Epithelial cell of proximal tubule (primary cell): ENCODE measurements around the gene MN1. TPM values are rescaled to one million over a fixed set of nuclear protein-coding genes. Genes with fewer than 3 reads are reported as not detected.

Source experiments
- DNase-seq: peaks from one replicate; pipeline ENCODE4 v3.0.0-alpha.2; 2011; ENCODE audit warnings: low read depth
- H3K4me3 ChIP-seq: 2 replicates; pipeline ENCODE4 v1.5.1; 2011; ENCODE audit warnings: low read depth, mild to moderate bottlenecking, low read length
- total RNA-seq: library from RNA; depleted of rRNA; stranded (reverse); fragments of >200 nt; gene quantifications from 2 replicates; pipeline ENCODE4 v1.2.3, GENCODE V29; 2015
- TF ChIP-seq, protein P1 (sequence below): conservative IDR thresholded peaks from 2 replicates; pipeline ENCODE4 v1.5.1; 2012; ENCODE audit warnings: low read depth, mild to moderate bottlenecking, low read length

Gene MN1
- total RNA-seq, 1 donor from 2014 or later: 0.06 TPM

DNA sequence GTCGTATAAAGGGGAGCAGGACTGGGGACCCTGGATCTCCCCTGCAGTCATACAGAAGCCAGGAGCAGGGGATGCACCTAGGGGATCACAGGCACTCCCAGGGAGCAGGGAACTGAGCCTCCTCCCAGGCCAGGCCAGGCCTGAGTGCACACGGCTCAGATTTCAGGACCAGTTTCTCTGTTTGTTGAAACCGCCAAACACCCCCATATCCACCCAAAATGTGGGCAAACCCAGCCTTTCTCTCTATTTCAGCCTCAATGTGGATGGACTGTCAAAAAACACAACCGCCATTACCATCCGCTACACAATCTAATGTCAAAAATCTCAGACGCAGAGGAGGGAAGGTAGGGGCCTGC lies 17.5 kb downstream of the MN1 start:
- H3K4me3 ChIP-seq: no peak overlapping the region
- TF ChIP-seq, protein P1, sequence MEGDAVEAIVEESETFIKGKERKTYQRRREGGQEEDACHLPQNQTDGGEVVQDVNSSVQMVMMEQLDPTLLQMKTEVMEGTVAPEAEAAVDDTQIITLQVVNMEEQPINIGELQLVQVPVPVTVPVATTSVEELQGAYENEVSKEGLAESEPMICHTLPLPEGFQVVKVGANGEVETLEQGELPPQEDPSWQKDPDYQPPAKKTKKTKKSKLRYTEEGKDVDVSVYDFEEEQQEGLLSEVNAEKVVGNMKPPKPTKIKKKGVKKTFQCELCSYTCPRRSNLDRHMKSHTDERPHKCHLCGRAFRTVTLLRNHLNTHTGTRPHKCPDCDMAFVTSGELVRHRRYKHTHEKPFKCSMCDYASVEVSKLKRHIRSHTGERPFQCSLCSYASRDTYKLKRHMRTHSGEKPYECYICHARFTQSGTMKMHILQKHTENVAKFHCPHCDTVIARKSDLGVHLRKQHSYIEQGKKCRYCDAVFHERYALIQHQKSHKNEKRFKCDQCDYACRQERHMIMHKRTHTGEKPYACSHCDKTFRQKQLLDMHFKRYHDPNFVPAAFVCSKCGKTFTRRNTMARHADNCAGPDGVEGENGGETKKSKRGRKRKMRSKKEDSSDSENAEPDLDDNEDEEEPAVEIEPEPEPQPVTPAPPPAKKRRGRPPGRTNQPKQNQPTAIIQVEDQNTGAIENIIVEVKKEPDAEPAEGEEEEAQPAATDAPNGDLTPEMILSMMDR: no peak
- no peak for DNase-seq

DNA sequence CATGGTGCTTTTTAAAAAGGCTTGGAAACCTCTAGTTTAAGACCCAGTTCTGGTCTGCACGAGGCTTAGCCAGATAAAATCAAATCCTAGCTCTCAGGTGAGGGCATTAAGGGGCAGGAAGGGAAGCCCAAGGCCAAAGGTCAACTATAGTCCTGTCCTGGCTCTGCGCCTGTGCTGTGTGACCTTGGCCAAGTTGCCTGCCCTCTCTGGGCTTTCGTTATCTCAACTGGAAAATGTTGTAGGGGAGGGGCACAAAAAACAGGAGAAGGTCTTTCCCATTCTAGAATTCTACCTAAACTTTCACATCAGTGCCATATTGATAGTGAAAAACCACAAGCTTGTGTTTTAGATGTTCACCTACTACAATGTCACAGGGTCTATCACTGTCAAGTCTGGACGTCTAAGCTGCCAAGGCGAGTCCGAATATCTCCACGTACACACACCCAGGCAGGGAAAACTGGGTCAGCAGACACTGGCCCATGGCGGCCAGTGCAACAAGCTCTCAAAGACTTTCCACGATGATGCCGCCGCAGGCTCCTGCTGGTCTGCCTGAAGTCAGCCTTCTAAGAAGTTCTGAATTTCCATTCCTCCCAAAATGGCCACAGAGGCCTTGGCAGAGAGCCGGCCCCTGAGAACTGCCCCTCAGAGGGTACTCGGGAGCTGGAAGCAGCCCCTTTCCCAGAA lies 18.0 kb downstream of the MN1 start:
- TF ChIP-seq, protein P1: no peak
- DNase-seq: no peak
- H3K4me3 ChIP-seq: no peak overlapping the region

DNA sequence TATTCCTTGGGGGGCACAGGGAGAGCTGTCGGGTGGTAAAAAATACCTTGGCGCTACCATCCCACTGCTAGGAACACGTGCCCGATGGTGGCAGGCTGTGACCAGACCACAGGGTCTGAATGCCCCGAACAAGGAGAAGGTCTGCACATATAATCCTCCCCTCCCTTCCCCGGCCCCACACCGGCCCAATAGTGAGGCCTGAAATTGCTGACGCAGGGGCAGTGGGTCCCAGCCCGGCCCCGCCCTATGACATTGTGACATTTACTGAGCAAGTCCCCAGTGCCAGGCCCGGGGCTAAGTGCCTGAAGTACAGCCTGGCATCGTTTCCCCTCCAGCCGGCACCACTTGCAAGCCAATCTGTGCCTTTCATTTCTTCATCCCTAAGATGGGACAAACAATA lies 19.5 kb downstream of the MN1 start:
- TF ChIP-seq, protein P1: no peak
- H3K4me3 ChIP-seq: no peak overlapping the region
- no peak for DNase-seq

DNA sequence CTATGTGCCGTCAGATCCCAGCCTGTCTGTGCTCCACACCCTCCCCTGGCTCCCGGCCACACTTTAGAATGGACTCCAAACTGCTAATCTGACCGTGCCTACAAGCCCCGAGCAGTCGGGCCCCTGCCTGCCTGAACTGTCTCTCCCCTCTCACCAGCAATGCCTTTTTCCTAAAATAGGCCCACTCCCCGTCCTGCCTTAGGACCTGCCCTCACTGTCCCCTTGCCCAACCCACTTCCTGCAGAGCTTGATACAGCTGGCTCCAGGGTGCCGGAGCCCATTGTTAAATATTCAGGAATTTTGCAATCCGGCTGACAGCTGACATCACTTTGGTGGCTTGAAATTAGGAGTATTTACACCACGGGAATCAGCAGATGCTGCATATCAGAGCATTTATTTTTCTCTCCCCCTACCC lies 21.4 kb downstream of the MN1 start:
- no peak overlapping the region for H3K4me3 ChIP-seq
- TF ChIP-seq, protein P1: no peak
- no peak for DNase-seq

DNA sequence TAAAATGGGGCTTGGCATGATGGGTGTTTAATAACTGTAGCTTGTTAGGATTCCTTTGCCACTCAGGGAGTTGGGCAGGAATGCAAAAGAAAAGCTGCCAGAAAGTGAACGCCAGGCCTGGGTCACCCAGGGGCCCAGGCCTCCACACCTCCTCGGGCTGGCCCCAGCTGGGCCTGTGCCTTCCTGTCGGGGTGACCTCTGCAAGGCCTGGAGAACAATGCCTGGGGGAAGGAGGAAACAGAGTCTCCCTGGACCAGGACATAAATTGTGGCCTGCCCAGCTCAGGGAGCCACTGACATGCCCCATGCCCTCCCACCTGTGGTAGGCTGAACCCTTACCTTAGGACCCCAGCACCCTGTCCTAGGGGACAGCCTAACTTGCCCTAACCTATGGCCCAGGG lies 21.9 kb downstream of the MN1 start:
- TF ChIP-seq, protein P1: no peak
- DNase-seq: no peak
- no peak overlapping the region for H3K4me3 ChIP-seq

DNA sequence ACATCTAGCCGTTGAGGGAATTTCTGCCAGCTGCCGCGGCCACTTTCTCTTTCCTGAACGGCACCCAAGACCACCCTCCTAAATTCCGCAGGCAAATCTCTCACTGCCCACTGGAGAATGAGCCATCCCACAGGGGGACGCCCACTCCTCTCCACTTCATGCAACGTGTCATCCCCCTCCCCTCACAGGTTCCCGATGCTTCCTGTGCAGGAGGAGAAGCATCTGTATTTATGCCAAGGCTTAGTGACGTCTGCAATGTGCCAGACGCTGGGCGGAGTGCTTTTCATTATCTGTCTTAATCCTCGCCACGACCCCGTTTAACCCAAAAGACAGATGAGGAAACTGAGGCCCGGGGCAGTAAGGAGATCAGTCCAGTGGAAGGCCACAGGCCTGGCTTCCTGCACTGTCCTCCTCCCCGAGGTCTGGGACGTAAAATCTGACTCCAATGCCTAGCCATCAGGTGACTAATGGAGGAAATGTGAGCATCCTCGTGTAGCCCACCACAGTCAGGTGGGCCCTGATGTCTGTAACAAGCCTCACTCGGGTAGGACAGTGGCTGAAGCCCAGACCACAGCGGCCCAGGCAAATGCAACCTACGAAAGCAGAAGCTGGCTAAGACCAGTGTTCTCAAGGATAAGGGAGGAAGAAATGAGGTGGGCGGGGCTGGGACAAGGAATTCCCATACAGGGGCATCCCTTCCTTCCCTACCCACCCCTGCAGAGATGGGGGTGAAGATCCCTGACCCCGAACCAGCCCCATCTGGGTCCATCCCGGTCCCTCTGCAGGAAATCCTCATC lies 23.1 kb downstream of the MN1 start:
- no peak for DNase-seq
- no peak overlapping the region for H3K4me3 ChIP-seq
- TF ChIP-seq, protein P1: no peak
